Peyer's patch (tissue), 4 donors: ENCODE measurements around the gene ADORA2A.

Experiments used
- POLR2A ChIP-seq, 2 donors: fragments of 450-650 bp; IDR thresholded peaks; one replicate each; pipeline ENCODE4 v1.5.1; 2017; ENCODE audit warnings: antibody characterized with exemption in 2 of 2, mild to moderate bottlenecking in 2 of 2, moderate library complexity in 2 of 2
- TF ChIP-seq, protein P1 (sequence below), 6 experiments: fragments of 450-650 bp in 4 of 6; fragments of 200-600 bp in 2 of 6; sonication (generic) in 1 of 6; IDR thresholded peaks; one replicate each; pipeline ENCODE4 v1.5.1; 2017 to 2019; ENCODE audit warnings: antibody characterized with exemption in 6 of 6, mild to moderate bottlenecking in 3 of 6, moderate library complexity in 1 of 6

DNA sequence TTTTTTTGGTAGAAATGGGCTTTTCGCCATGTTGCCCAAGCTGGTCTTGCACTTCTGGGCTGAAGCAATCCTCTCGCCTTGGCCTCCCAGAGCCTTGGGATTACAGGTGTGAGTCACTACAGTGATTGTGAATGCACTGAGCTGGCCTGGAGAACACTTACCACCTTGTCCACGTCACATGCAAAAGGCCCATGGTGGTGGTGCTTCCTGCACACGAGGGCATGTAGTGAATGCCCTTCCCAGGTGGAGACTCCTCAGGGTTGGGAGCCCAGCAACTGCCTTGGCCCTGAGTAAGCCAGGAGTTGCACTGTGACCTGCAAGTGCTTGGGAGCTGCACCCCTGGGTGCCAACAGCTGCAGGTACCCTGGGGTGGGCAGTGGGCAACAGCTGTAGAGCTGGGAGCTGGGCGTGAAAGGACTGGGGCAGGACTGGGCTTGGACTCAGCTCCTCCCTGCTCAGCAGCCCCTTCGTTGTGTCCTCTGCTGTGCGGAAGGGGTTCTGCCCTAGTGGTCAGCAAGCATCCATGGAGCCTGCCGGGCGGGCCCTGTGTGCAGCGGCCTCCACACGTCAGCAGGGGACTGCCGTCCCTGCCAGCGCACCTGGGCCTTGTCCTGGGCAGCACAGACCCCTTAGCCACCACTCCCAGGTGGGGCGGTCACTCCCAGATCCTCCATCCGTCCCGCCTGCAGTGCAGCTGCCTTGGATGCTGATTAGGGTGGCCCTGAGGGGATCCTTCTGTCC is 9.3 kb upstream of the ADORA2A start:
- TF ChIP-seq, protein P1, sequence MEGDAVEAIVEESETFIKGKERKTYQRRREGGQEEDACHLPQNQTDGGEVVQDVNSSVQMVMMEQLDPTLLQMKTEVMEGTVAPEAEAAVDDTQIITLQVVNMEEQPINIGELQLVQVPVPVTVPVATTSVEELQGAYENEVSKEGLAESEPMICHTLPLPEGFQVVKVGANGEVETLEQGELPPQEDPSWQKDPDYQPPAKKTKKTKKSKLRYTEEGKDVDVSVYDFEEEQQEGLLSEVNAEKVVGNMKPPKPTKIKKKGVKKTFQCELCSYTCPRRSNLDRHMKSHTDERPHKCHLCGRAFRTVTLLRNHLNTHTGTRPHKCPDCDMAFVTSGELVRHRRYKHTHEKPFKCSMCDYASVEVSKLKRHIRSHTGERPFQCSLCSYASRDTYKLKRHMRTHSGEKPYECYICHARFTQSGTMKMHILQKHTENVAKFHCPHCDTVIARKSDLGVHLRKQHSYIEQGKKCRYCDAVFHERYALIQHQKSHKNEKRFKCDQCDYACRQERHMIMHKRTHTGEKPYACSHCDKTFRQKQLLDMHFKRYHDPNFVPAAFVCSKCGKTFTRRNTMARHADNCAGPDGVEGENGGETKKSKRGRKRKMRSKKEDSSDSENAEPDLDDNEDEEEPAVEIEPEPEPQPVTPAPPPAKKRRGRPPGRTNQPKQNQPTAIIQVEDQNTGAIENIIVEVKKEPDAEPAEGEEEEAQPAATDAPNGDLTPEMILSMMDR (IDR thresholded peaks at IDR 0.05): no peak
- no peak for TF ChIP-seq POLR2A (IDR thresholded peaks at IDR 0.05)
